ENCODE data around the gene TNFRSF12A.
A peak's percentile ranks its signal among the peaks of the same experiment; 100 is the strongest.

Gene TNFRSF12A

DNA sequence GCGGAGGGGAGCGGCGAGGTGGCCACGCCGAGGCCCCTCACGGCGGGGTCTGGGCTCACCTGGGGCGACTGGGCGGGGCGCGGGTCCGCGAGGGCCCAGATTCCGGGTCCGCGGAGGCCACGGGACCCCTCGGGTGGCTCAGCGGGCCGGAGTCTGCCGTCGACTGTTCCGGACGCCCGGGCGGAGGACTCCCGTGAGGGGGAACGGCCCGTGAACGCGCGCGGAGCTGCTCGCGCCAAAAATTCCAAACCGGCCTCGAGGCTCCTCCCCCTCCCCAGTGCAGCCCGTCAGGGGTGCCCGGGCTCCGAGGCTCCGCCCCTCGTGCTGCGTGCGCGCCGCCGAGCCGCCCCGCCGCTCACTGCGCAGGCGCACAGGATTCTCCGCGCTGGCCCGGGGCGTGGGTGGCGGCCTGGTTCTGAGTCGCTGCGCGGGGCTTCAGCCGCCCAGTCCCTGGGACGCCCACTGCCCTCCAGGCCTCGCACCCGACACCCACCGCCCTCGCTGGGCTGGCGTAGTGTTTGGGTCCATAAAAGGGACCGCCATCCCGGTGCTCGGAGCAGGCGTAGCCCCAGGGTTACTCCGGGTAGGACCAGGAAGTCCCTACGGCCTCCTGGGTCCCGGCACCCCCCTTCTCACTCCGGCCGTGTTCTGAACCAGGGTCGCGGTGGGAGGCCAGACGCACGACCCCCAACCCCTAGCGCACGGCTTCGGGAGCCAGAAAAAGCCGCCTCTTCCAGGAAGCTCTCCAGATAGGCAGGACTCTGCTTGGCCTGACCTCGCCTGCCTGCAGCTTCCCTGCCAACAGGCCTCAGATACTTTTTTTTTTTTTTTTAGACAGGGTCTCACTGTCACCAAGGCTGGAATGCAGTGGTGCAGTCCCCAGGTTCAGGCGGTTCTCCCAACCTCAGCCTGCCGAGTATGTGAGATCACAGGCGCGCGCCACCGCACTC lies 39.7 kb upstream of the TNFRSF12A start, which contains the start of gene PKMYT1:
TSS of gene PKMYT1 (minus strand) at position 220 of the 950 bp plus-strand sequence. CDS start 789 bp downstream, outside the sequence.
- Mint-ChIP-seq H3K4me3 (peak within 1 kb of the TSS; percentile 80), H3K27ac (peak within 1 kb of the TSS; percentile 91), H3K9me3 (no peaks in the 10 kb centered on the region), H3K27me3 (peaks cover 8% of the 10 kb centered on the region), H3K36me3 (ENCODE audit: low read depth) (no peaks in the 10 kb centered on the region), H3K4me1 (ENCODE audit: low read depth) (peaks cover 22% of the 10 kb centered on the region)
- intact Hi-C loops (cut with micrococcal nuclease) = no loop called here

DNA sequence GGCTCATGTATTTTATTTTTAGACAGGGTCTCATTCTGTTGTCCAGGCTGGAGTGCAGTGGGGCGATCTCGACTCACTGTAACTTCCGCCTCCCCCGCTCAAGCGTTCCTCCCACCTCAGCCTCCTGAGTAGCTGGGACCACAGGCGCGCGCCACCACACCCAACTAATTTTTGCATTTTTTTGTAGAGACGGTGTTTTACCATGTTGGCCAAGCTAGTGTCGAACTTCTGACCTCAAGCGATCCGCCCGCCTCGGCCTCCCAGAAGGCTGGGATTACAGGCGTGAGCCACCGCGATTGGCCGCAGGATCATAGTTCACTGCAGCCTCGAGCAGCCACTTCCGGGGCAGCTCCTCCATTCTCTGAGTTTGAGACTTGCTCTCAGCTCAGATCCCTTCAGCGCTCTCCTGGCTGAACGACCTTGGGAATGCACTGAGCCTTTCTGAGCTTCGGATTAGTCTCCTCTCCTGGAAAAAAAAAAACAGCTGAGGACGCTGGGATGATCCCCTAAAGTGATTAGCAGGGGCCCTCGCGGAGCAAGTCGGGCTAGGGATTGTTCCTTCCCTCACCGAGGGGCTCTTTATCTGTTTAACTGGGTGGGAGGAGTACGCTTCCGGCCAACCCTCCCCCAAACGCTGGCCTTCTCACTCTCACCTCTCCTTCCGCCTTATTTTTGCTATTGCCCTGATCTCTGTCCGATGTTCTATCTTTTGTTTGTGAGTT lies 38.8 kb upstream of the TNFRSF12A start:
- H3K9me3 Mint-ChIP-seq = no peaks in the 10 kb centered on the region
- peaks cover 22% of the 10 kb centered on the region for H3K4me1 Mint-ChIP-seq (ENCODE audit: low read depth)
- H3K4me3 Mint-ChIP-seq = peak overlapping the region; percentile 80
- peaks cover 9% of the 10 kb centered on the region for H3K27me3 Mint-ChIP-seq
- no peaks in the 10 kb centered on the region for H3K36me3 Mint-ChIP-seq (ENCODE audit: low read depth)
- peak overlapping the region; percentile 91 for H3K27ac Mint-ChIP-seq
- intact Hi-C loops (cut with micrococcal nuclease) = no loop called here

DNA sequence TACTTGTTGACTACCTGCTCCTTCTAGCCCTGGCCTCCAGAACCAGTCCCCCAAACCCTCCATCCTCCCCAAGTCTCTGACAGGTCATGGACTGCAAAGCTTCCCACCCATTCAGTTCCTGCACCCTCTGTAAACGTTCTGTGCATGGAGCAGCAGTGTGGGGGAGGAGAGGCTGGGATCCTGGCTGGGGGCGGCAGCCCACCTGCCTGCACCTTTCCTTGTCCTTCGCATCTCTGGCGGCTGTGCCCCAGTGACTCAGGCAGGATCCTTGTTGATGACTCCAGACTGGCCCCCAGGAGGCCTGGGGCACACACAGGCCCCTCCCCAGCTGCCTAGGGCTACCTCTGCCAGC lies 38.3 kb upstream of the TNFRSF12A start:
- H3K9me3 Mint-ChIP-seq = no peaks in the 10 kb centered on the region
- intact Hi-C loops (cut with micrococcal nuclease) = no loop called here
- H3K27me3 Mint-ChIP-seq = peaks cover 14% of the 10 kb centered on the region
- H3K4me1 Mint-ChIP-seq (ENCODE audit: low read depth) = peaks cover 22% of the 10 kb centered on the region
- H3K36me3 Mint-ChIP-seq (ENCODE audit: low read depth) = no peaks in the 10 kb centered on the region
- H3K27ac Mint-ChIP-seq = peak overlapping the region; percentile 91
- H3K4me3 Mint-ChIP-seq = peak overlapping the region; percentile 50

DNA sequence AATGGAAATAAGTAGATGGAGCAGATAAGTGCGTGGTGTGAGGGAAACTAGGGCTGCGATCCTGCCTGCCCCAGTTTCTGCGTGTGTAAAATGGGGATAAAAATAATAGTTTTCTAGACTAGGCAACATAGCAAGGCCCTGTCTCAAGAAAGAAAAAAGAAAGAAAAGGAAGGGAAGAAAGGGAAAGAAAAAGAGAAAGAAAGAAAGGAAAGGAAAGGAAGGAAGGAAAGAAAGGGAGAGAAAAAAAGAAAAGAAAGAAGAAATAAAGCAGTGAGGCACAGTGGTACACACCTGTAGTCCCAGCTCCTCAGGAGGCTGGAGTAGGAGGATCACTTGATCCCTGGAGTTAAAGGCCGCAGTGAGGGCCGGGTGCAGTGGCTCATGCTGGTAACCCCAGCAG lies 37.8 kb upstream of the TNFRSF12A start:
- Mint-ChIP-seq H3K27ac (peak overlapping the region; percentile 91), H3K4me3 (no peak overlapping the region)

DNA sequence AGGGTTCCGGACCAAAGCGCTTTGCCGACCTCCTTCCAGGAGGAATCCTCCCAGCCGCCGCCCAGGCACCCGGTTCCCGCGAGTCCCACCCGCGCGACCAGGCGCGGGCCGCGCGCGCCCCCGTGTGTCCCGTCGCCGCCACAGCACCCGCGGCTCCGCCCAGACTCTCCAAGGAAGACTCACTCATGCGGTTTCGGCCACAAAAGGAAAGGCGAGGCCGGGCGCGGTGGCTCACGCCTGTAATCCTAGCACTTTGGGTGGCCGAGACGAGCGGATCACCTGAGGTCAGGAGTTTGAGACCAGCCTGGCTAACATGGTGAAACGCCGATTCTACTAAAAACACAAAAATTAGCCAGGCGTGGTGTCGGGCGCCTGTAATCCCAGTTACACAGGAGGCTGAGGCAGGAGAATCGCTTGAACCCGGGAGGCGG lies 36.4 kb upstream of the TNFRSF12A start:
- no peaks in the 10 kb centered on the region for H3K9me3 Mint-ChIP-seq
- H3K4me3 Mint-ChIP-seq = peak overlapping the region; percentile 49
- intact Hi-C loops (cut with micrococcal nuclease) = no loop called here
- peaks cover 26% of the 10 kb centered on the region for H3K27me3 Mint-ChIP-seq
- no peaks in the 10 kb centered on the region for H3K36me3 Mint-ChIP-seq (ENCODE audit: low read depth)
- peaks cover 22% of the 10 kb centered on the region for H3K4me1 Mint-ChIP-seq (ENCODE audit: low read depth)
- H3K27ac Mint-ChIP-seq = peak overlapping the region; percentile 49

More for the DNA sequence above, 37.8 kb upstream of the TNFRSF12A start:
- intact Hi-C loops (cut with micrococcal nuclease) = no loop called here
- no peaks in the 10 kb centered on the region for H3K9me3 Mint-ChIP-seq
- H3K27me3 Mint-ChIP-seq = peaks cover 17% of the 10 kb centered on the region
- H3K4me1 Mint-ChIP-seq (ENCODE audit: low read depth) = peaks cover 22% of the 10 kb centered on the region
- H3K36me3 Mint-ChIP-seq (ENCODE audit: low read depth) = no peaks in the 10 kb centered on the region

DNA sequence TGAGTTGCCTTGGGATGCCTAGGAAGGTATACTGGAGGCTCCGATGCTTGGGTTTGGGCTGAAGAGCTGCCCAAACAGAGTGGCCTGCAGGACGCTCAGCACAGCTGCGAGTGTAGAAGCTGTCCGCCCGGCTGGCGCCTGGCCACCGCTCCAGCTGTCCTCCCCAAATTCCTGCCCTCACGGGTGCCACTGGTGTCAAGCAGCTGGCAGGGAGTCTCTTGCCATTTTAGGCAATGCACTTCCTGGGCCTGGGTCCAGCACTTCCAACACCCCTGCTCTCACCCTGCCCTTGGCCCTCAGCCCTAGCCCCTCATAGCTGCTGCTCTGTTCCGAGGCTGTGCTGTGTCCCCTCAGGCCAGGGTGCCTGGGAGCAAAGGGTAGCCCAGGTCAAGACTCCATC lies 34.7 kb upstream of the TNFRSF12A start:
- H3K4me1 Mint-ChIP-seq (ENCODE audit: low read depth) = peaks cover 13% of the 10 kb centered on the region
- no peak overlapping the region for H3K27ac Mint-ChIP-seq
- peaks cover 40% of the 10 kb centered on the region for H3K27me3 Mint-ChIP-seq
- no peak overlapping the region for H3K4me3 Mint-ChIP-seq
- H3K36me3 Mint-ChIP-seq (ENCODE audit: low read depth) = no peaks in the 10 kb centered on the region
- intact Hi-C loops (cut with micrococcal nuclease) = no loop called here
- no peaks in the 10 kb centered on the region for H3K9me3 Mint-ChIP-seq

DNA sequence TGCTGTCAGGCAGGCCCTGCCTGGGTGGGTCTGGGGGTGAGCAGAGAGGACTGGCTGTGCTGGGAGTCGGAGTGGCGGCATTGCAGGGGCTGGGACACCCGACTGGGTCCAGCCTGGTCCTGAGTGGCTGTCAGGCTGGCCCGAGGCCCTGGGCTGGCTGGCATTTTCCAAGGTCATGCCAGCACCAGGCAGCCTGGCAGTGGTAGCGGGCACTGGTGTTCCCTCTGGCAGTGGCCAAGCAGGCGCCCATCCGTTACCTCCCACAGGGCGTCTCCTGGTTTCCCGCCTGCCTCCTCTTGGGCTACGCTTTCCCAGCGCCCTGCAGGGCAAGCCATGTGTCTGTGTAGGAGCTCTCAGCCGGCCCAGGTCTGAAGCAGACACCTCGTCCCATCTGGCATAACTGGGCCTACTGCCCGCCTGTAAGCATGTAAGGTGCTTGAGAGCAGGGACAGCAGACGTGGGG lies 34.2 kb upstream of the TNFRSF12A start:
- Mint-ChIP-seq H3K27ac (no peak overlapping the region), H3K36me3 (ENCODE audit: low read depth) (no peaks in the 10 kb centered on the region), H3K9me3 (no peaks in the 10 kb centered on the region), H3K27me3 (peaks cover 45% of the 10 kb centered on the region), H3K4me1 (ENCODE audit: low read depth) (peaks cover 13% of the 10 kb centered on the region), H3K4me3 (no peak overlapping the region)
- intact Hi-C loops (cut with micrococcal nuclease) = no loop called here

DNA sequence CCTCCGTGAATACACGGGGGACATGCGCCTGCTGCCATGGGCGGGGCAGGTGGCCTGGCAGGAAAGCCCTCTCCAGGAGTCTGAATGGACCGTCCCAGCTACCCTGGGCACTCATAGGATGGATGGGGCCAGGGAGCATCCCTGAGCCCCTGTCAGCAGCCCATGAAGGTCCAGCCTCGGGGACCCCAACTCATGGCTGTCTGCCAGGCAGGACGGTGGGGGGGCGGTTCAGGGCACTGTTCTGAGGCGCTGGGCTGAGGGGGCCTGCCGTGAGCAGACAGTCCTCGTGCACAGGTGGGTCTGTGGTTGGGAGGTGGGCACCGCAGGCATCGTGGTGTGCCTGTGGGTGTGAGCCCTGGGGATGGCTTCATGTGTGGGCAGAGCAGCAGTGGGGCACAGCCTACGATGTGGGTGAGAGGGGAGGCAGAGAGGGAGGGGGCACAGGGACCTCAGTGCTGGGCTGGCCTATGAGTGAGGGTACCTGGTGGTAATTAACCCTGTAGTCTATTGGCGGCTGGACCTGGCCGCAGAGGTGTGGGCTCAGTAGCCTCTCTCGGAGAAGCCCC lies 33.5 kb upstream of the TNFRSF12A start:
- no peak overlapping the region for H3K4me3 Mint-ChIP-seq
- H3K36me3 Mint-ChIP-seq (ENCODE audit: low read depth) = no peaks in the 10 kb centered on the region
- H3K4me1 Mint-ChIP-seq (ENCODE audit: low read depth) = peaks cover 11% of the 10 kb centered on the region
- H3K9me3 Mint-ChIP-seq = no peaks in the 10 kb centered on the region
- H3K27me3 Mint-ChIP-seq = peaks cover 47% of the 10 kb centered on the region
- intact Hi-C loops (cut with micrococcal nuclease) = no loop called here
- H3K27ac Mint-ChIP-seq = no peak overlapping the region

DNA sequence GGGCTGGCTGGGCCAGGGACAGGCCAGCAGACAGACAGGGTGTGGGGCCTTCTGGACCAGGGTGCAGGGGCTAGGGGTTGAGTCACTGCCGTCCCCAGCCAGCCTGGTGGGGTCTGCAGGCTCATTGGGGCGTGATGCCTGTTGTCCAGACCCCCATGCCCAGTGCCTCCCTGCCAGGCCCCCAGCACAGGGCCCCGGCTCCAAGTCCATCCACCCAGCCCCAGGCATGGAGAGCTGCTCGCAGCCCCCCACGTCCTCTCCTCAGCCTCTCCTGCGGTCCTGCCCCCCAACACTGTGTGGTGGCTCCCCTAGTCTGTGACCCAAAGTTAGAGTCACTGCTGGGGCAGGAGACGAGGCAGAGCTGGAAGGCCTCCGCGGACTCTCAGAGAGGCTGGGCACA lies 32.9 kb upstream of the TNFRSF12A start:
- no peak overlapping the region for H3K4me3 Mint-ChIP-seq
- H3K27ac Mint-ChIP-seq = no peak overlapping the region
- peaks cover 8% of the 10 kb centered on the region for H3K4me1 Mint-ChIP-seq (ENCODE audit: low read depth)
- peaks cover 44% of the 10 kb centered on the region for H3K27me3 Mint-ChIP-seq
- intact Hi-C loops (cut with micrococcal nuclease) = no loop called here
- no peaks in the 10 kb centered on the region for H3K9me3 Mint-ChIP-seq
- H3K36me3 Mint-ChIP-seq (ENCODE audit: low read depth) = no peaks in the 10 kb centered on the region

DNA sequence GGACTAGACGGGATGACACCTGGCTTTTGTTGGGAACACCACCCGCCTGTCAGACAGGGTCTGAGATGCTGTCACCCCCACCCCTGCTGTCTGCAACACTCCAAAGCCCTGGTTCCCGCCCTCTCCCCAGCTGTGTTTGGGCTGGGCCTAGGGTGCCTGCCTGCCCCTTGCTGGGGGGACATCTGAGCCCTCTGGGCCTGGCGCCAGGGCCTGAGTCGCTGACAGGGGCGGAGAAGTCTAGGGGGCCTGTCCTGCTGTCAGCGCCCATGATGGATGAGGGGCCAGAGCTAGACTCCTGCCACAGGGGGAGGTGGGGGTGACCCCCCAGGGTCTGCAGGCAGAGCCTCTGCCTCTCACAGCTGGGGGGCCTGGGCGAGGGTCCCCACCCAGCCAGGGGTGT lies 32.3 kb upstream of the TNFRSF12A start:
- Mint-ChIP-seq H3K9me3 (no peaks in the 10 kb centered on the region), H3K4me3 (no peak overlapping the region), H3K4me1 (ENCODE audit: low read depth) (peaks cover 8% of the 10 kb centered on the region), H3K36me3 (ENCODE audit: low read depth) (no peaks in the 10 kb centered on the region), H3K27me3 (peaks cover 43% of the 10 kb centered on the region), H3K27ac (no peak overlapping the region)
- intact Hi-C loops (cut with micrococcal nuclease) = no loop called here

DNA sequence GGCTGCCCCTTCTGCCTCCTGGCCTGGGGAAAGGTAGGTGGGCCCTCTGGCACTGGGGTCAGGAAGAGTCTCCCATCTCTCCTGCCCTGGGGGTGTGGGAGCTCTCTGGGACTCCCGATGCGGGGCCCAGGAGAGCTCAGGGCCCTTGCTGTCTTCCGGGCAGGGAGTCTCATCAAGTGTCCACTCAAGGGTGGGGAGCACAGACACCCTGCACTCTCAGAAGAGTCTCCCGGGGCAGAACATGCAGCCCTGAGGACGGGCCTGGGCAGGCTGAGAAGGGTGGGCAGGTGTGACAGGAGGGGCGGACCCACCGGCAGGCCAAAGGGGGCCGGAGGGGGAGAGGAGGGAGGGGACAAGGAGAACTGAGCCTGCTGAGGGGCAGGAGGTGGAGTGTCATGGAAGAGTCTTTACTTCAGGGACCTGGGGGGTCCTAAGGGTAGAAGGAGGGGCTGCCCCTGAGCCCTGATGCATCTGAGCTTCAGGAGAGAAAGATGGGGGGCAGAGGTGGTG lies 31.5 kb upstream of the TNFRSF12A start:
- H3K9me3 Mint-ChIP-seq = no peaks in the 10 kb centered on the region
- H3K4me1 Mint-ChIP-seq (ENCODE audit: low read depth) = peaks cover 6% of the 10 kb centered on the region
- no peak overlapping the region for H3K4me3 Mint-ChIP-seq
- intact Hi-C loops (cut with micrococcal nuclease) = no loop called here
- H3K27ac Mint-ChIP-seq = no peak overlapping the region
- peaks cover 44% of the 10 kb centered on the region for H3K27me3 Mint-ChIP-seq
- no peaks in the 10 kb centered on the region for H3K36me3 Mint-ChIP-seq (ENCODE audit: low read depth)

DNA sequence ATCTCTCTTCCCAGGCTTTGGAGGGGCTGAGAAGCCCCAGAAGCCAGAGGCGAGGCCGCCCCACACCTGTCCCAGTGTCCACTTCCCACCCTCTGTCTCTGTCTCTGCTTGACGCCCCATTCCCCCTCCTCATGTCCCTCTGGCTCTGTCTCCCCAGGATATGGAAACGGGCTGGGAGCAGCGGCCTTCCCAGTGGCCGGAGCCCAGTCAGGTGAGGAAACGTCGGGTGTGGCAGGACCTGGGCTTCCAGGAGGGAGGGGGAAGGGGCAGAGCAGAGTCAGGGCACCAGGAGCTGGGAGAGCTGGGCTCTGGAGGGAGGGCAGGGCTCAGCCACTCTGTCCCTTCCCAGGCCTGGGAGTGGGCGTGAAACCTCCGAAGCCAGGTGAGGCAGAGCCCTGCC lies 29.3 kb upstream of the TNFRSF12A start:
- H3K4me1 Mint-ChIP-seq (ENCODE audit: low read depth) = no peaks in the 10 kb centered on the region
- H3K9me3 Mint-ChIP-seq = no peaks in the 10 kb centered on the region
- H3K27me3 Mint-ChIP-seq = peaks cover 44% of the 10 kb centered on the region
- no peak overlapping the region for H3K27ac Mint-ChIP-seq
- no peaks in the 10 kb centered on the region for H3K36me3 Mint-ChIP-seq (ENCODE audit: low read depth)
- no peak overlapping the region for H3K4me3 Mint-ChIP-seq
- intact Hi-C loops (cut with micrococcal nuclease) = no loop called here

DNA sequence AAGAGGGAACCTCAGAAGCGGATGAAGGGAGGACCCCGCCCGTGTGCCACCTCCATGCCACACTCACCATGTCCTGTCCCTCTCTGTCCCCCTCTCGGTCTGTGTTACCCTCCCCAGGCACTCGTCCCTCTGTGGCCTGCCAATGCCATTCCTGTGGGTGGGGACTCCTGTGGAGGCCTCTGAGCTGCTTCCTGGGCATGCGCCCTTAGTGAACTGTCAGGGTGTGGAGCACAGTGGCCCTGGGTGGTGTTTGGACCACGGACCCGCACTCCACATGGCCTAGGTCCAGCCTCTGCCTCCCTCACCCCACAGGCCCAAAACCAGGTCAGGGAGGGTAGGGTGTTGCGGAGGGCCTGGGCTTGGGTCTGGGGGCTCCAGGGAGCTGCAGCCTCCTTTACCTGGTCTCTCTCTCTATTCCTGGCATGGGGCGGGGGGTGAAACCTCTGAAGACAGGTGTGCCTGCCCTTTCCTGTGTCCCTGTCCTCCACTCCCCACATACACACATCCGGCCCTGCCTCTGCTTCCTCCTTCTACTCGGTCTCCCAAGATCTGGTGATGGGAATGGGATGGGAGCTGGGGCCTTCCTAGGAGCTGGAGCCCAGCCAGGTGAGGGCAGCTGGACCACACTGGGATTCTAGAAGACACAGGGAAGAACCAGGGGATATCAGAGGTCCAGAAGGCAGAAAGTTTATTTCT lies 28.5 kb upstream of the TNFRSF12A start:
- Mint-ChIP-seq H3K4me3 (no peak overlapping the region), H3K27me3 (peaks cover 39% of the 10 kb centered on the region), H3K27ac (no peak overlapping the region), H3K4me1 (ENCODE audit: low read depth) (no peaks in the 10 kb centered on the region), H3K36me3 (ENCODE audit: low read depth) (no peaks in the 10 kb centered on the region), H3K9me3 (no peaks in the 10 kb centered on the region)
- intact Hi-C loops (cut with micrococcal nuclease) = no loop called here
